SJSA1 (cell line): ENCODE data around the gene LRRTM4. TPM values are rescaled to one million over a fixed set of nuclear protein-coding genes. Genes with fewer than 3 reads are reported as not detected.

Source experiments
- DNase-seq, 2 experiments: peaks; one replicate each; pipeline ENCODE4 v3.0.0-alpha.2; 2015 to 2020; ENCODE audit warnings: low spot score in 2 of 2, low read depth in 1 of 2
- H3K27ac ChIP-seq: fragments of 250-450 bp; sonication (Bioruptor Pico); 2 replicates; pipeline ENCODE4 v1.5.1; 2020; ENCODE audit warnings: mild to moderate bottlenecking, moderate library complexity
- H3K27me3 ChIP-seq: fragments of 250-450 bp; sonication (Bioruptor Pico); replicated peaks from 2 replicates; pipeline ENCODE4 v1.5.1; 2020; ENCODE audit warnings: mild to moderate bottlenecking, moderate library complexity
- H3K36me3 ChIP-seq: fragments of 250-450 bp; sonication (Bioruptor Pico); 2 replicates; pipeline ENCODE4 v1.5.1; 2020; ENCODE audit warnings: mild to moderate bottlenecking
- H3K4me1 ChIP-seq: fragments of 250-450 bp; sonication (Bioruptor Pico); replicated peaks from 2 replicates; pipeline ENCODE4 v1.6.1; 2021; ENCODE audit warnings: mild to moderate bottlenecking
- H3K4me3 ChIP-seq: fragments of 250-450 bp; sonication (Bioruptor Pico); 2 replicates; pipeline ENCODE4 v1.5.1; 2020; ENCODE audit warnings: mild to moderate bottlenecking
- H3K9me3 ChIP-seq: fragments of 250-450 bp; sonication (Bioruptor Pico); replicated peaks from 2 replicates; pipeline ENCODE4 v1.5.1; 2020; ENCODE audit warnings: mild to moderate bottlenecking
- total RNA-seq: library from RNA; depleted of rRNA; stranded (reverse); fragments of >200 nt; shearing (Covaris generic); gene quantifications from 2 replicates; pipeline ENCODE4 v1.2.3, GENCODE V29; 2014; rRNA removed

The LRRTM4 gene
- not detected in 2 replicates for total RNA-seq

- no peak for DNase-seq
- Histone ChIP-seq H3K4me1 (no peaks in the 10 kb centered on the region), H3K27me3 (no peaks in the 10 kb centered on the region), H3K9me3 (no peaks in the 10 kb centered on the region; the same call in none of the 2 replicates), H3K27ac (no peak within 1 kb of the TSS), H3K4me3 (no peak within 1 kb of the TSS), H3K36me3 (no peaks in the 10 kb centered on the region)
Measured at GRCh38 chr2:77521931-77522470, at the start of gene LRRTM4. Gene LRRTM4, minus strand, starts transcription at chr2:77522376.

GRCh38 chr2:77571545-77571944 is 49.4 kb upstream of the LRRTM4 start:
- Histone ChIP-seq H3K4me1 (no peaks in the 10 kb centered on the region), H3K9me3 (0 out of 2 replicates have a peak, but pooled peaks cover under 1% of the 10 kb centered on the region), H3K27ac (no peak overlapping the region), H3K4me3 (no peak overlapping the region), H3K27me3 (no peaks in the 10 kb centered on the region), H3K36me3 (no peaks in the 10 kb centered on the region)
- no peak for DNase-seq

- H3K4me1 ChIP-seq: no peaks in the 10 kb centered on the region
- no peak overlapping the region for H3K4me3 ChIP-seq
- H3K9me3 ChIP-seq: 0 out of 2 replicates have a peak, but pooled peaks cover 4% of the 10 kb centered on the region
- no peak for DNase-seq
- no peaks in the 10 kb centered on the region for H3K27me3 ChIP-seq
- H3K27ac ChIP-seq: no peak overlapping the region
- no peaks in the 10 kb centered on the region for H3K36me3 ChIP-seq
Measured at GRCh38 chr2:77567723-77568122, 45.5 kb upstream of the LRRTM4 start.

DNA sequence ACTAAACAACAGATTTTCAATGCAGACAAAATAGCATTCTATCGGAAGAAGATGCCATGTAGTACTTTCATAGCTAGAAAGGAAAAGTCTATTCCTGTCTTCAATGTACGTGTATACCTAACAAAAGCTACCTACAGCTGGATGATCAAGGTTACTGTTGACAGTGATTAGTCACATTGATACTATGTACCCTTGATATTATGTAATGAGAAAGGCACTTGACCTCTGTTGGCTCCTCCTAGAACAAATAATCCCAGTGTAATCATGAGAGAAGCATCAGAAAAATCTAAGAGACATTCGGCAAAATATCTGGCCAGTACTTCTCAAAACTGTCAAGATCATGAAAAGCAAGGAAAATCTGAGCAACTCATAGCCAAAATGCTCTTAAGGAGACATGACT is 44.4 kb upstream of the LRRTM4 start:
- Histone ChIP-seq H3K4me1 (no peaks in the 10 kb centered on the region), H3K4me3 (no peak overlapping the region), H3K27ac (no peak overlapping the region), H3K27me3 (no peaks in the 10 kb centered on the region), H3K9me3 (0 out of 2 replicates have a peak, but pooled peaks cover 4% of the 10 kb centered on the region), H3K36me3 (no peaks in the 10 kb centered on the region)
- DNase-seq: no peak

- H3K27me3 ChIP-seq: no peaks in the 10 kb centered on the region
- DNase-seq: no peak
- no peaks in the 10 kb centered on the region for H3K36me3 ChIP-seq
- no peak overlapping the region for H3K4me3 ChIP-seq
- H3K4me1 ChIP-seq: no peaks in the 10 kb centered on the region
- 0 out of 2 replicates have a peak, but pooled peaks cover 4% of the 10 kb centered on the region for H3K9me3 ChIP-seq
- no peak overlapping the region for H3K27ac ChIP-seq
Measured at GRCh38 chr2:77566131-77566530, 44.0 kb upstream of the LRRTM4 start.

DNA sequence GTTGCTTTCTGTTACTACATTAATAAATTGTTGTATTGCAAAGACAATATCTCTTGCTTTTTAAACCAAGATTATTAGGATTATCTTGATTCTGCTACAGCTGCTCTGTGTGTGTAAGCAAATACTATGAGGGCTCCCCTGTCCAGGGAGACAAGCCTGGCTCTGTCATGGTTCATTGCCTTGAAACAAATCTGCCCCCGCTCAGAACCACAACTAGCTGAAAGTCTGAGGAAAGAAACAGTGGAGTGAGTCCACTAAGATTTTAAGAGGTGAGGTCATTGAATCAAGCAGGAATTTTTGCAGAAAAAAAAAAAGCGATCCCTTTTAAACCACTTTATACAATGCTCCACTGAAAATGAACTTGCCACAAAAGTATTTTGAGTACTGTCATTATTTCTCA is 30.8 kb upstream of the LRRTM4 start:
- DNase-seq: no peak
- H3K27ac ChIP-seq: no peak overlapping the region
- no peaks in the 10 kb centered on the region for H3K9me3 ChIP-seq
- no peaks in the 10 kb centered on the region for H3K36me3 ChIP-seq
- H3K27me3 ChIP-seq: no peaks in the 10 kb centered on the region
- no peak overlapping the region for H3K4me3 ChIP-seq
- H3K4me1 ChIP-seq: no peaks in the 10 kb centered on the region

DNA sequence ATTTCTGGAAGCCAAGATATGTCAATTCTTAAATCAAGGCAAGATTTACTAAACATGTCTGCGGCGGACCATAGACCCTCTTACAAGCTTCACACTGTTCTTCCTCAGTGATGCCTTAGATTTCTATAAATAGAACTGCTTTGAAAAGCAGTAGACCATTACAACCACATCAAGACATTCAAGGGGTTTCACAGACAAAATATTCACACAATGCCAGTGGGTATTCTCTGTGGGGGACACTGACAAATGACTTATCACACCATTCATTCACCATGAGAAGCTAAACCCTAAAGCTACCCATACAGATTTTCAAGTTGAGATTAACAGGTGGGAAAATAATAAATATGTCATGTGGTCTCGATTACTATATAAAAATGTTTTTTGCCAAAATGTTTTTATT is 15.9 kb upstream of the LRRTM4 start:
- H3K4me1 ChIP-seq: no peaks in the 10 kb centered on the region
- no peak overlapping the region for H3K27ac ChIP-seq
- H3K27me3 ChIP-seq: no peaks in the 10 kb centered on the region
- H3K9me3 ChIP-seq: no peaks in the 10 kb centered on the region; the same call in 1 of the 2 replicates
- H3K36me3 ChIP-seq: no peaks in the 10 kb centered on the region
- H3K4me3 ChIP-seq: no peak overlapping the region
- no peak for DNase-seq

DNA sequence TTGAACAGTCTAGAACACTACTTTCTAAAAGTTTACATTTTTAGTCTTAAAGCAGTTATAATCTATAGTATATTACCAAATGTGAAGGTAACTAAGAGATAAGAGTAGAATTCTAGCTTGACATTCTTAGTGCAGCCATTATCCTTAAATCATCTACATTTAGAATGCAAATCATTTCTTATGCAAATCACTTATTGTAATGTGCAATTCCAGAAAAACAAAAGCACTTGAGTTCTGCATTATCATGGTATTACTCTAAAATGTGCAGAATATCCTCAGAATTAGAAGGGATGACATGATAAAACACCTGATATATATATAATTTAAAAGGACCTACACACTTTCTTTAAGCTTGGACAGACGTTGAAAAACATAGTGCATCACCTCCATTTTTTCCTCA is 712 bp upstream of the LRRTM4 start:
- Histone ChIP-seq H3K9me3 (no peaks in the 10 kb centered on the region; the same call in none of the 2 replicates), H3K27me3 (no peaks in the 10 kb centered on the region), H3K27ac (no peak overlapping the region), H3K4me1 (no peaks in the 10 kb centered on the region), H3K4me3 (no peak overlapping the region), H3K36me3 (no peaks in the 10 kb centered on the region)
- no peak for DNase-seq

- Histone ChIP-seq H3K9me3 (no peaks in the 10 kb centered on the region; the same call in none of the 2 replicates), H3K27ac (no peak overlapping the region), H3K4me3 (no peak overlapping the region), H3K36me3 (no peaks in the 10 kb centered on the region), H3K4me1 (no peaks in the 10 kb centered on the region), H3K27me3 (no peaks in the 10 kb centered on the region)
- no peak for DNase-seq
Measured at GRCh38 chr2:77521548-77521891, 656 bp downstream of the LRRTM4 start.

- no peaks in the 10 kb centered on the region for H3K4me1 ChIP-seq
- H3K36me3 ChIP-seq: no peaks in the 10 kb centered on the region
- H3K4me3 ChIP-seq: no peak overlapping the region
- H3K27me3 ChIP-seq: no peaks in the 10 kb centered on the region
- H3K27ac ChIP-seq: no peak overlapping the region
- DNase-seq: no peak
- no peaks in the 10 kb centered on the region; the same call in none of the 2 replicates for H3K9me3 ChIP-seq
Measured at GRCh38 chr2:77520641-77521547, 1.3 kb downstream of the LRRTM4 start.

DNA sequence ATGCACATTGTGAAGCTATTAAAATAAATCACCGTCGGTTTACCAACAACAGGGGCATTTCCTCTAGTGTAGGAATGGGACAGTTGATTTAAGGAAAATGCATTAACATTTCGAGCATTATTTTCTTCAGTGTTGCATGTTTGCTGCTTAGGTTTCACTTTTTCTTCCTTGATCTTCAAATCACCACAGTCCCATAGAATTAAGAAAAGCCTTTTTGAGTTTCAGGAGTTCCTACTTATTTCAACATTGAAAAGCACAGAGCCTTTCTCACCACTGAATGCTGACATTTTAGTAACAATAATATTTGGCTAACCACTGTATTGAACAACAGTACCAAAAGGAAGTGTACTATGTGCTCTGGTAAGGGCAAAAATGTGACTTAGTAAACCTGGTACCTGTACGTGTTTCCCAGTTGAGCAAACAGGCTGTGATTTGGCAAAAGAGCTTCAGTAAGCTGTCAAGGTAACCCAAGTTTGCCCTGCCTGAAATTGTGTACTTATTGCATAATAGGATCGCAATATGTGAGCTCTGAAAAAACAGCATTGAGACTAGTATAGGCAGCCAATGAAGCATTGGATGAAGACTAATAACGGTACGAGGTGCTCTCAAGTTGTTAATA is 2.2 kb downstream of the LRRTM4 start:
- H3K4me3 ChIP-seq: no peak overlapping the region

DNA sequence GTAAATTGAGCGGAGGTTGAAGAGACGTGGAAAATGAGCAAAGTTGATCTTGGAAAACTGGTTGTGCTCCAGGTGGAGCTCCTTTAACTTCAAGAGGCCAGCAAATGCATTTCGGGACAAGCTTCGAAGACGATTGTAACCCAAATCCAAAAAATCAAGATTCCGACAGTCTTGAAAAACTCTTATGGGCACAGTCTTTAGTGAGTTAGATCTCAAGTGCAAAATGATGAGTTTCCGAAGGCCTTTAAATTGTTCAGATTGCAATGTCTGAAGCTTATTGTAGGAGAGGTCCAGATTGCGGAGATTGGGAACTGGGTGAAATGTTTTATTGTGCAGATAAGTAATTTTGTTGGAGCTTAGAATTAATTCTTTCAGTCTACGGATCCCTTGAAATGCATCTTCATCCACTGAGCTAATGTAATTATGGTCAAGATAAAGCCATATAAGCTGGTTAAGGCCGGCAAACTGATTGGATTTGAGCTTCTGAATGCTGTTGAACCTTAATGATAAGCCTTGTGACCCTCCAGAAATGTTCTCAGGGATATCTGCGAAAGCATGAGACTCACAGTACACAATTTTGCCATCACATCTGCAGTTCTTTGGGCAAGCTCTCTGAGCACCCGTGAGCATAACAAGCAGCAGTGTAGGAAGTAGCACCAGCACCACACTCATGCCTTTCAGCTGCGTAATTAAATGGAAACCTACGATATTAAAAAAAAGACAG is 2.9 kb downstream of the LRRTM4 start:
- no peak for DNase-seq
- Histone ChIP-seq H3K4me3 (no peak overlapping the region), H3K27ac (no peak overlapping the region), H3K36me3 (no peaks in the 10 kb centered on the region), H3K27me3 (no peaks in the 10 kb centered on the region), H3K9me3 (no peaks in the 10 kb centered on the region; the same call in none of the 2 replicates), H3K4me1 (no peaks in the 10 kb centered on the region)

More for the DNA sequence above, 2.2 kb downstream of the LRRTM4 start:
- DNase-seq: no peak
- no peak overlapping the region for H3K27ac ChIP-seq
- H3K4me1 ChIP-seq: no peaks in the 10 kb centered on the region
- no peaks in the 10 kb centered on the region for H3K36me3 ChIP-seq
- no peaks in the 10 kb centered on the region; the same call in none of the 2 replicates for H3K9me3 ChIP-seq
- no peaks in the 10 kb centered on the region for H3K27me3 ChIP-seq

DNA sequence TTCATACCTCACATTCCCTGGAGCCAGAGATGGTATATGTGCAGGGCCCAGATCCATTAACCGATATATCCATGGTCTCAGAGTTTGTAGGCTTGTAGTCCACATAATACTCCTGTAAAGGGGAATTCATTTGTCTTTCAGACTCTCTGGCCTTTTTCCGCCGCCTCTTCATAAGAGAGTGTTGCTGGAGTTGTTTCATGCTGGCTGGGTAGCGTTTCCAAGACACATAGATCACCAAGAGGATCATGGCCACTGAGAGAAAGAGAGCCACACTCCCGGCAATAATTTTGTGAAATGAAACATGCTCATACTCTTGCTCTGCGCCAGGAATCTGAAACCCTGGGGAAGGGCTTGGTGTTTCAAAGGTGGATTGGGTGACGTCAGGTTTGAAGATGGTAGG is 3.9 kb downstream of the LRRTM4 start:
- Histone ChIP-seq H3K27me3 (no peaks in the 10 kb centered on the region), H3K36me3 (no peaks in the 10 kb centered on the region), H3K4me1 (no peaks in the 10 kb centered on the region), H3K9me3 (no peaks in the 10 kb centered on the region; the same call in none of the 2 replicates), H3K27ac (no peak overlapping the region), H3K4me3 (no peak overlapping the region)
- no peak for DNase-seq
